IPS-NIHi7 (cell line): ENCODE results near the gene TRMT1.
"Not testable (repeated sequence)": the region's sequence is repeated elsewhere in the genome, so short reads cannot be mapped to it uniquely, and the experiment has no call there.

Source experiments
- DNase-seq: peaks from one replicate; pipeline ENCODE4 v3.0.0; 2012; ENCODE audit warnings: mixed read lengths; ENCODE audit errors: extremely low spot score

TRMT1 gene

DNA sequence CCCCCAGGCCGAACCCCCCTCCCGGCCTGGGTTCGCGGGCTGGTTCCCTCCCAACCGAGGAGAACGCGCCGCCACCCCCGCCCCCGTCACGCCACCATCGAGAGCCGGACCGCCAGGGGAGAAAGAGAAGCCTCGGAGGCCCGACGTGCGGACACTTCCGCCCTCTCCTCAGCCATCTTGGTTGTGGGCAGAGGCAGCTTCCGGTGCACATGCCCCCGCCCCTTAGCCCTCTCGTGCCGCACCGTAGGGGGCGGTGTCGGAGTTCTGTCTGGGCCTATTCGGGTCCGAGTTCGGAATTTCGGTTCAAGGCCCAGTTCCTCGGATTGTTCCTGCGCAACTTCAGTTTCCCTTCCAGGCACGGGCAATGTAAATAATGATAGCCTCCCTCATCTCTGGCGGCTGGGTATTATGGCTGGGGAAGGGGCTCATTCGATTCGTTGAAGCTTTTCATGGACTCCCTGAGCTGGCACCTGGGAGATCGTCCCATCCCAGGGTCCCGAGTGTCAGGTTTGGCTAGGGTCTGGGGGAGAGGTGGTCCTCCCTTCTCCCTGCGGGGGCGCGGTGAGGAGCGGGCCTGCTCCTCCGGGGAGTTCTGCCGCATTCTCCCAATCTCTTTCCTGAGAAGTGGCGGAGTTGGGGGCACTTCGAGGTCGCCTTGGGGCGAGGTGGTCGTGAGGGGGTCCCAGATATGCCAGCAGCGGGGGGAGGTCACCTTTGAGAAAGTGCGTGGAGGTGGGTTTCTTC is 33.8 kb upstream of the TRMT1 start, which contains the start of the genes IER2 and STX10:
TSS of gene IER2 (plus strand) at position 225 of the 744 bp plus-strand sequence. CDS start 2,776 bp downstream, outside the sequence.
TSS of gene STX10 (minus strand) at position 189 of the 744 bp plus-strand sequence. CDS start 202 bp downstream, outside the sequence.
- peak; percentile 86 for DNase-seq

DNA sequence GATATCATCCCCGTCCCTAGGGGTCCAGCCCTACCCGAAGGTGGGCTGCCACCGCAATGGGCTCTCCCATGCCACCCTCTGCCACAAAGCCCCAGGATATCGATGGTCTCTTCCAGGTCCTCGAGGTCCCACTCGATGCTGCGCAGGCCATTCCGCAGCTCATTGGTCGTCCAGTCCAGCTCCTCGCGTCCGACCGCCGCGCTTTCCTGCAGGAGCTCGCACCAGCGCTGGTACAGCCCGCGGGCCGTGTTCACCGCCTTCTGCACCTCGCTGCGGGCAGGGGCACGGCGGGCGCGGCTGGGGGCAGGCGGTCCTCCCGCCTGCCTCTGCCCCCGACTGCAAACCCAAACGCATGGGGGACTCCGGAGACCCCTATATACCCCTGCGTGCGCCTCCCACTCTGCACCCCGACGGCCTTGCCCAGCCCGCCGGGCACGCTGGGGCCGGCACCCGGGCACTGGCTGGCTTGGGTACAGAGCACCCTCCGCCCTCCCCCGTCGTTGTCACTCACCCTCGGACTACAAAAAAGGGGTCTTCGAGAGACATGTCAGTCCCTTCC is 33.2 kb upstream of the TRMT1 start:
- DNase-seq, result no peak

DNA sequence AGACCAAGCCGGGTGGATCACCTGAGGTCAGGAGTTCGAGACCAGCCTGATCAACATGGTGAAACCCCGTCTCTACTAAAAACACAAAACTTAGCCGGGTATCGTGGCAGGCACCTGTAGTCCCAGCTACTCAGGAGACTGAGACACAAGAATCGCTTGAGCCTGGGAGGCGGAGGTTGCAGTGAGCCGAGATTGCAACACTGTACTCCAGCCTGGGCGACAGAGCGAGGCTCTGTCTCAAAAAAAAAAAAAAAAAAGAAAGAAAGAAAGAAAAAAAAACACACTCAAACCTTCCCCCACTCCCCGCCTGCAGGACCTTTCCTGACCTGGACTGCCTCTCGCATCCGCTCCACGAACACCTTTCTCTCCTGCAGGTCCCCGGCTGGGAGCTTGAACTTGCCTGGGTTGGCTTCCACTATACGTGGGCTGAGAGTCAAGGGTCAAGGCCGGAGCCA is 32.7 kb upstream of the TRMT1 start:
- DNase-seq, result not testable (repeated sequence)

DNA sequence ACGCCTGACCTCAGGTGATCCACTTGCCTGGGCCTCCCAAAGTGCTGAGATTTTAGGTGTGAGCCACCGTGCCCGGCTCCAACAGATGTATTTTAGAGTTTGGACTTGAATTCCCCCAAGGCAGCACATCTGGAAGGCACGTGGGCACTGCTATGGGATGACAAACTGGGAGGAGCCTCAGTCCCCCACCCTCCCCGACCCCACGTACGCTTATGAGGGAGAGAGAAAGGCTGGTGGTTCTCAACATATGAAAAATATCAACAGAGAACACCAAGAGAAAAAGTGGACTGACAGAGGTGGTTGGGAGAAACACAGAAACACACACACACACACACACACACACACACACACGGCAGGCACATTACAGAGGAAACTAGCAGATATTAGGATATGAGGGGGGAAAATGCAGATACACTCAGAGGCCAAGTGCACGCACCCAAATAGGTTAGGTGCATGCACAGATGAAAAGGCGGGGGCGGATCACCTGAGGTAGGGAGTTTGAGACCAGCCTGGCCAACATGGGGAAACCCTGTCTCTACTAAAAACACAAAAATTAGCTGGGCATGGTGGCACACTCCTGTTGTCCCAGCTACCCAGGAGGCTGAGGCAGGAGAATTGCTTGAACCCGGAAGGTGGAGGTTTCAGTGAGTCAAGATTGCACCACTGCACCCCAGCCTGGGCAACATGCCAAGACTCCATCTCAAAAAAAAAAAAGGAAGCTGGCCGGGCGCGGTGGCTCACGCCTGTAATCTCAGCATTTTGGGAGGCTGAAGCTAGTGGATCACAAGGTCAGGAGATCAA is 30.4 kb upstream of the TRMT1 start:
- no peak for DNase-seq

DNA sequence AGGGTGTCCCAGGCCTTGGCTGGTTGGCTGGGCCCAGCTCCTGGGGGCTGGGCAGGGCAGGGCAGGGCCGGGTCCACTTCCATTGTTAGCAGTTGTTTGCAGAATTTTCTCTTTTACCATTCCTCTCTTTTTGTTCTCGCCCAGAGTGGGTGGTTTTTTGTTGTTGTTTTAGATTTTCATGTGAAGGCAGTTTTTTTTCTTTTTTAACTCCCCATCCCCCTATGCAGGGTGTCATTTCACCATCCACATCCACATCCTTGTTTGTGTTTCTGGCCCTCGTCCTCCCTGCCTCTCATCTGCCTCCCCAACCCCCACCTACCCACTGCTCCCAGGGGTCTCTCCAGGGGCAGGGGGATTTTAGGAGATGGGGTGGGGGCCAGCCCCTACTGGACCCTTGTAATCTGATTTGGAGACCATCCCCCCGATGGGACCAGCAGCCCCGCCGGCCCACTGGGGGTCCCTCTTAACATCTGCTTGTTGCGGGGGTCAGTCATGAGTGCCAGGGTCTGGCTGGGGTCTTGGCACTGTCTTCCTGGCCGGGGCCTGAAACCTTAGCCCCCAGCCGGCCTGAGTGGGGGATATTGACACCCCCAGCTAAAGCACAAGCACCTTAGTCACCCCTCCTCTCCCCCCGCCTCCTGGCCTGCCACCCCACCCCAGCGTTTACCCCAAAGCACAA is 23.2 kb upstream of the TRMT1 start:
- no peak for DNase-seq

DNA sequence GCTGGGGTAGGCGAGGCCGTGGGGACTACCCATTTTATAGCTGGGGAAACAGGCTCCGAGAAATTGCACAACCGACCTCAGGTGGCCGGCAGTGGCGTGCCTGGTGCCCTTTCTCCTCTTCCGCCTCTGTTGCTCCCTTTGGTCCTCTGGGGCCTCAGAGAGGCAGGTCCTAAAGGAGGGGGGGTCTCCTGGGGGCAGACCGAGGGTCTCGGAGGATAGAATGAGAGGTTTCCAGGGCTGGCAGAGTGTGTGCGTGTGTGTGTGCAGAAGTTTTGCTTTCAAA is 22.3 kb upstream of the TRMT1 start:
- DNase-seq, result no peak

DNA sequence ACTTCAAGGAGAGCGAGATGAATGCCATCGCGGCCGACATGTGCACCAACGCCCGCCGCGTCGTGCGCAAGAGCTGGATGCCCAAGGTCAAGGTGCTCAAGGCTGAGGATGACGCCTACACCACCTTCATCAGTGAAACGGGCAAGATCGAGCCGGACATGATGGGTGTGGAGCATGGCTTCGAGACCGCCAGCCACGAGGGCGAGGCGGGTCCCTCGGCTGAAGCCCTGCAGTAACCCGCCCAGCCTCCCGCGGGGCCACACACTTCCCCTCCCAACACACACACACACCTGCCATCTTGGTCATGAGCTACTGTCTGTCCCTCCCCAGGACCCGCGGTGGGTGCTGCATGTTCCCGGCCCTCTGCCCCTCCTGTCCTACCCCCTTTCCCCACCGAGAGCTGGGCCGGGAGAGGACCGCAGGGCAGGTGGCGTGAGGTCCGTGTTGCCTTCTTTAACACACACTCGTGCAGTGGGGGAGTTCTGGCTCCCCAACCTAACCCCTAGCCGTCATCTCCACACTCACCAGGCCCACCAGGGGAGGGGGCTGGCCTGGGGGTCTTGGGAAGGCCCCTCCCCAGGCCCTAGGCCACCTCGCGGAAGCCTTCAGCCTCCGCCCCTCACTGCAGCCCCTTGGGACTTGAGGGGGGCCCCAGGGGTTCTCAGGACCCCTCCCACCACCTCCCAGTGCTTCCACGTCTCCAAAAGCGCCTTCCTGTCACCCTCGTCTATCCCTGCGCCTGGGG is 21.8 kb upstream of the TRMT1 start:
- no peak for DNase-seq

DNA sequence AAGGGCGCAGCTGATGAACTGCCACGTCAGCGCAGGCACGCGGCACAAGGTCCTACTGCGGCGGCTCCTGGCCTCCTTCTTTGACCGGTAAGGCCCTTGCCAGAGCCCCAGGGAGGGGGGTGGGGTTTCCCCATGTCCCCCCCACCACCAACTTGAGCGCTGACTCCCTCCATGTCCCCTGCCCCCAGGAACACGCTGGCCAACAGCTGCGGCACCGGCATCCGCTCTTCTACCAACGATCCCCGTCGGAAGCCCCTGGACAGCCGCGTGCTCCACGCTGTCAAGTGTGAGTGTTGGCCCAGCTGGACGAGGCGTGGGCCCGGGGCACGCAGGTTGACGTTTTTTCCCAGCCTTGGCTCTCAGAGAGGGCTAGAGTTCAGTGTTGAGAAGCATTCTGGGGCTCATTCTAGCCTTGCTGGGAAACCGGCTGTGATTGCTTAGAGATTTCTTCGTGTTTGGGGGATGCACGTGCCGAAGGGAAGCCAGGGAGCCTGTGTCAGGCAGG is 20.8 kb upstream of the TRMT1 start:
- DNase-seq, result no peak

DNA sequence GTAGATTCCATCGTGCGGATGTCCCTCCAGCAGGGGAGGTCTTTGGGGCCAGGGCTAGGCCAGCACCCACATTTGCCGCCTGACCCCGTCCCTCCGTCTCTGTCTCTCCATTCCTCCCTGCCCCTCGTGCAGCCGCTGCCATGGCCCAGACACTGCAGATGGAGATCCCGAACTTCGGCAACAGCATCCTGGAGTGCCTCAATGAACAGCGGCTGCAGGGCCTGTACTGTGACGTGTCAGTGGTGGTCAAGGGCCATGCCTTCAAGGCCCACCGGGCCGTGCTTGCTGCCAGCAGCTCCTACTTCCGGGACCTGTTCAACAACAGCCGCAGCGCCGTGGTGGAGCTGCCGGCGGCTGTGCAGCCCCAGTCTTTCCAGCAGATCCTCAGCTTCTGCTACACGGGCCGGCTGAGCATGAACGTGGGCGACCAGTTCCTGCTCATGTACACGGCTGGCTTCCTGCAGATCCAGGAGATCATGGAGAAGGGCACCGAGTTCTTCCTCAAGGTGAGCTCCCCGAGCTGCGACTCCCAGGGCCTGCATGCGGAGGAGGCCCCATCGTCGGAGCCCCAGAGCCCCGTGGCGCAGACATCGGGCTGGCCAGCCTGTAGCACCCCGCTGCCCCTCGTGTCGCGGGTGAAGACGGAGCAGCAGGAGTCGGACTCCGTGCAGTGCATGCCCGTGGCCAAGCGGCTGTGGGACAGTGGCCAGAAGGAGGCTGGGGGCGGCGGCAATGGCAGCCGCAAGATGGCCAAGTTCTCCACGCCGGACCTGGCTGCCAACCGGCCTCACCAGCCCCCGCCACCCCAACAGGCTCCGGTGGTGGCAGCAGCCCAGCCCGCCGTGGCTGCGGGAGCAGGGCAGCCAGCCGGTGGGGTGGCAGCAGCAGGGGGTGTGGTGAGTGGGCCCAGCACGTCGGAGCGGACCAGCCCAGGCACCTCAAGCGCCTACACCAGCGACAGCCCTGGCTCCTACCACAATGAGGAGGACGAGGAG is 18.8 kb upstream of the TRMT1 start:
- no peak for DNase-seq

DNA sequence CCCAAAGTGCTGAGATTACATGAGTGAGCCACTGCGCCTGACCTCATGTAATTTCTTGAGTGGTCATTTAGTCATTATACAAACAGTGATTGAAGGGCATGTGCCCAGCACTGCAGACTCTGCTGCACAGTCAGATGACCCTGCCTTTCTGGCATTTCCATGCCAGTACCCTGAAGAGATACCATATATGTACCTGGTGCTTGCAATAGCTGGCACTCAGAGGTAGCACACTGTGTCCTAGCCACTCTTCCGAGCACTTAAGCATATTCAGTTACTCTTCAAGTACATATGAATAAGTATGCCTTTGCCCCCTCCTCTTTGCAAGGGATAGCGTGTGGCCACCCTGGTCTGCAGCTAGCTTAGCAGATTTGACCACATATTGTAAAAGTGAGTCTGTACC is 18.1 kb upstream of the TRMT1 start:
- no peak for DNase-seq

DNA sequence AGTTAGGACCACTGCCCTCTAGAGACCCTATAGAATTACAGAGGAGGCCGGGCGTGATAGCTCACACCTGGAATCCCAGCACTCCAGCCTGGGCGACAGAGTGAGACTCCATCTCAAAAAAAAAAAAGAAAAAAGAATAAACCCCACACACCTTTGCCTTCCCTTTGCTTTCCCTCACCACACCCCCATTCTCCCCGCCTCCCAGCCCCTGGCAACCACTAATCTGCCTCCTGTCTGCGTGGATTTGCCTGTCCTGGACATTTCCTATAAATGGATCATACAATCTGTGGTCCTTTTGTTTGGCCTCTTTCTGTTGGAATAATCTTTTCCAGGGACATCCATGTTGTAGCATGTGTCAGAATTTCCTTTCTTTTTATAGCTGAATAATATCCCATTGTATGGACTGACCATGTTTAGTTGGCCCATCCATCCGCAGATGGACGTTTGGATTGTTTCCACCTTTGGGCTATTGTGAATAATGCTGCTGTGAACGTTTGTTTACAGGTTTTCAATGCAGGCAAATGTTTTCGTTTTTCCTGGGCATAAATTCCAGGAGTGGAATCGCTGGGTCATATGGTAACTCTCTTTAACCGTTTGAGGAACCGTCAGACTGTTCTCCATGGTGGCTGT is 16.8 kb upstream of the TRMT1 start:
- DNase-seq, result no peak

DNA sequence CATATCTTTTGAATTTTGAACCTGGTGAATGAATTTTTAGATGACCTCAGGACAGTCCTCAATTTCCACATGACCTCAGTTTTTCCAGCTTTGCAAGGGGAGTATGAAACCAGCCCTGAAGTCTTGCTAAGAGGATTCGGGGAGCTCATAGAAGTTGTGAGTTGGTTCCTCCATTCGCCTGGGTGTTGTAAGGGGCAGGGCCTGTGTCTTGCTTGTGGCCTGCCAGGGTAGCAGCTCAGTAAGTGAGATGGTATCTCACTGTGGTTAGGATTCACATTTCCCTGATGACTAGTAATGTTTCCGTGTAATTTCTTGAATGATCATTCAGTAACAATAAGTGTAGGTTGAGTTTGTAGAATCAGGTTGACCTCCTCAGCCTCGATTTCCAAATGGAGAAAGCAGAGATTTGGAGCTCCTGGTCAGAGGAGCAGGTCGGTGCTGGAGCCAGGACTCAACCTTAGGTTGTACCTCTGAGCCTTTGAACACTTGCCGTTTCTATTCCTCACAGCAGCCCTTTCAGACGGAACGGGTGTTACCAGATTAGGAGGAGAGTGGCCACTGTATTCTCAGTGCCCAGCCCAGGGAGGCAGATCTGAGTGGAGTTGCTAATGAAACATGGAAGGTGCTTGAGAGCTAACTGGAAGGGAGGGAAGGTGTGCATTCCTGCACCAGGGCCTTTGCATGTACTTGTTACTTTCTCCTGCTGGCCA is 16.1 kb upstream of the TRMT1 start:
- DNase-seq, result no peak

DNA sequence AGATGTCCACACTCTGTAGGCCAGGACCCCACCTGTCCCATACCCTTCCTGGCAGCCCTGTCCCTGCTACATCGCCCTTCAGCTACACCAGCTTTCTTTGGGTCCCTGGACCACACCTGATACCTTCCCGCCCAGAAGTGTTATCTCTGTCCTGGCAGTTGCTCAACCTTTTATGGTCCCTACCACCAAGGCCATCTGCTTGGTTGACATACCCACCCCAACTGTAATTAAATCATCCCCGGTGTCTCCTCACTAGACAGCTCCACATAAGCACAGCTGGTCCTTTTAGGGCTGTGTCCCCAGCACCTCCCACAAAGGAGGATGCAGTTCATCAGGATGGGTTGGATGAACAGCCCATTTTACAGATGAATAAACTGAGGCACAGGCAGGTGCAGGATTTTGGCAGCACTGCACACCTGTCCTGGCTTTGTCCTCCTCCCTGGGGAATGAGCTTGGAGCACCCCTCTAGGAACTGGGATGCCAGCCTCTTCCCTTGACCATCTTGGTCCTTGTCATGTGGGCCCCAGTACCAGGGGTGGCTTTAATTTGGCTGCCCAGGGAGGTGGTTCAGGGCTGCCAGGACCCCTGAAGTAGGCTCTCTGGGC is 14.4 kb upstream of the TRMT1 start:
- no peak for DNase-seq

DNA sequence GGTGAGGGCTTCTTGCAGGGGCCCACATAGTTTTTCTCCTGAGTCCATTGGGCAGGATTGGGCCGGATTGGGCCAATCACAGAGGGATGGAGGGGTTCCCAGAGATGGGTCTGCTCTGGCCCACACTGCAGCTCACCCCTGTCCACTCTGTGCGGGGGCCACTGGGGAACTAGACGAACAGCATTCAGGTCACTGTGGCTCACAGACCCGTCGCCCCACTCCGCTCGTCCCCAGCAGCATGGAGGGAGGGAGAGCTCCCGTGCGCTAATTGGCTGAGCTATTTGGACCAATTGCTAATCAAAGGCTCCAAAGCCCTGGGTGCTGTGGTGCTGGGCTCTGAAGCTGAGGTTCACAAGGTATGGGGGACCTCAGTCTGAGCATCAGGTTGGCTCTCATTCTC is 12.8 kb upstream of the TRMT1 start:
- no peak for DNase-seq

DNA sequence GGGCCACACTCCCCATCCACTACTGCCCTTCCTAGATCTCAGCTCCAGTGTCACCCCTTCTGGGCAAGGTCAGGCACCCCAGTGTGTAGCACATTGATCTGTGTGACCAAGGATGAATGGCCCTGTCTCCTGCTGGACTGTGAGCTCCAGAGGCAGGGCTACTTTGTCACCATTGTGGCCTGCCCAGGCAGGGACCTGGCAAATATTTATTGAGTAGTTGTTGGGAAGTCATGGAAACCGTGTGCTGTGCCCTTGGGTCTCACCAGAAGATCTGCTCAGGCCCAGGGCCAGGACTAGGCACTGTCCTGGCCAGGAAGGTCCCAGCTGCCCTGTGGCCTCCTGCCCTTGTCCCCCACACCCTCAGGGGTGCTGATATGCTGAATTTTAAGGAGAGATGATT is 12.0 kb upstream of the TRMT1 start:
- DNase-seq, result no peak

DNA sequence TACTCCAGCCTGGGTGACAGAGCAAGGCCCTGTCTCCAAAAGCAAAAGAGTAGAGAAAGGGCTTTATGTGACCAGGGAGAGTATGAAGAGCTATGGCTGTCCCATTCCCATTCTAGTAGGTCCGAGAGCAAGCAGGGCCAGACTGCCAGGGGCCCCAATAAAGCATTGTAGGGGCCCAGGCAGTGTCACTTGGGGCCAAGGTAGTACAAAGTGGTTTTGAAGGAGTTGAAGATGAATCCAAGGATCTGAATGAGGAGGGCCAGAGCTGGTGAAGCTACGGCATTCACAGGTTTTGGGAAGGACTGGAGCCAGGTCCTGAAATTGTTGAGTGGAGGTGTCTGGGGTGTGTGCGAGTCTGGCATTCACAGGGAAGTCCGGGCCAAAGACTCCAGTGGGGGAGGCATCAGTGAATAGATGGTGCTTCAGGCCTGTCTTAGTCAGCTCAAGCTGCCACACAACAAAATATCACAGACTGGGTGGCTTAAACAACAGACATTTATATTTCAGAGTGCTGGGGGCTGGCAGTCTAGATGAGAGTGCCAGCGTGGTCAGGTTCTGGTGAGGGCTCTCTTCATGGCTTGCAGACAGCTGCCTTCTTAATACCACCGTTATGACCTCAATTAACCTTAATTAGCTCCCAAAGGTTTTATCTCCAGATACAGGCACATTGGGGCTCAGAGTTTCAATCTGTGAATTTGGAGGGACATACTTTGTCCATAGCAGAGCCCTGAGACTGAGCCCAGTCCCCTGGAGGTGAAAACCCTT is 11.5 kb upstream of the TRMT1 start:
- DNase-seq, result no peak

DNA sequence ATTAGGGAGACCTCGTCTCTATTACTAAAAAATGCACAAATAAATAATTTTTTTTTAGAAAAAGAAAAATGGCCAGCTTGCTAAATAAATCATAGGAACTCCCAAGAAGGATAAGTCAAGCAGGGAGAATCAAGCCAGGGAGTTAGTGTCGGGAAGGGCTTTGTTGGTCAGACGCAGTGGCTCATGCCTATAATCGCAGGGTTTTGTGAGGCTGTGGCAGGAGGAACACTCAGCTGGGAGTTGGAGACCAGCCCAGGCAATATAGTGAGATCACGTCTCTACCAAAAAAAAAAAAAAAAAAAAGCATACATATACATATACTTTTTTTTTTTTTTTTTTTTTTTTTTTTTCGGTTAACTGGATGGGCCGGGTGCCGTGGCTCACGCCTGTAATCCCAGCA is 10.5 kb upstream of the TRMT1 start:
- DNase-seq, result no peak
